H1 (cell line): ENCODE measurements around the gene ZNF451. TPM values are rescaled to one million over a fixed set of nuclear protein-coding genes. Genes with fewer than 3 reads are reported as not detected.

Source experiments
- polyA plus RNA-seq, 7 experiments: library from polyadenylated mRNA; depleted of rRNA in 3 of 7; stranded (reverse) in 5 of 7; unstranded in 2 of 7; fragments of >200 nt in 5 of 7; fragments of 200-250 nt in 2 of 7; gene quantifications; 1 replicate in 5 of 7; 2 replicates in 1 of 7; 4 replicates in 1 of 7; pipeline versions ENCODE4 v1.2.1 to v1.2.3, GENCODE V29; 2011 to 2013; ENCODE audit warnings: missing spikeins in 2 of 7, mixed read lengths in 2 of 7
- total RNA-seq: library from RNA; stranded (reverse); fragmentation: NEBNext Ultra II Directional; extraction: Animal tissue kit (Norgen Biotek cat#: 25700); gene quantifications from 2 replicates; pipeline ENCODE4 v1.2.1, GENCODE V29; 2021
- TF ChIP-seq, protein P1 (sequence below), 3 experiments: IDR thresholded peaks; 1 replicate in 2 of 3; 2 replicates in 1 of 3; pipeline versions ENCODE4 v1.5.1 to v1.6.1; 2011; ENCODE audit warnings: low read length in 3 of 3, mild to moderate bottlenecking in 3 of 3, inconsistent platforms in 2 of 3, low read depth in 1 of 3, moderate library complexity in 1 of 3; ENCODE audit not compliant: insufficient read depth in 1 of 3; ENCODE audit errors: control extremely low read depth in 1 of 3

The ZNF451 gene
- total and polyA plus RNA-seq, 2 of the 8 experiments (the other 6 are each of a cell fraction or from before 2014, with no cell fraction given), result 10.7 to 56.8 TPM

DNA sequence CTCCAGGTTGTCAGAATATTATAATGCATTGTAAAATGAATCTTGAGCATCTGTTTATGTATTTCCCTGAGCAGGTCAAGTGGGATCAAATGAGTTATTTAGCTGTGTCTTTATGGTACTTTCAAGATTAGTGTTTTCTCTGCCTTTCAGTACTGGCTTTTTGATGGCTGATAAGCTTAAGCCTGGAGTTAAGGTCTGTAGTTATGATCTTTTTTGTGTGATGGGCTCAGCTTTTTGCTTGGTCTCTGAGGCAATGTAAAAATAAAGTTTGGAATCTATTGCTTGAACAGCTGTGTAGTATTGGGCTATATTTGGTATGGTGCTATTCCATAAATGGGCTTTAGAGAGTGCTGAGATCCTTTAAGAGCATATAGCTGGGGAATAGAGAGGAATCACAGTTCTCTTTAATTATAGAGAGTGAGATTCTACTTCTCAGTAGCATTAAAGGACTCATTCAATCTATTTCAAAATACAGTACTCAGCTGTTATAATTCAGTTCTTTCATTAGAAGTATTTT is 40.7 kb downstream of the ZNF451 start (continued):
- TF ChIP-seq, protein P1, sequence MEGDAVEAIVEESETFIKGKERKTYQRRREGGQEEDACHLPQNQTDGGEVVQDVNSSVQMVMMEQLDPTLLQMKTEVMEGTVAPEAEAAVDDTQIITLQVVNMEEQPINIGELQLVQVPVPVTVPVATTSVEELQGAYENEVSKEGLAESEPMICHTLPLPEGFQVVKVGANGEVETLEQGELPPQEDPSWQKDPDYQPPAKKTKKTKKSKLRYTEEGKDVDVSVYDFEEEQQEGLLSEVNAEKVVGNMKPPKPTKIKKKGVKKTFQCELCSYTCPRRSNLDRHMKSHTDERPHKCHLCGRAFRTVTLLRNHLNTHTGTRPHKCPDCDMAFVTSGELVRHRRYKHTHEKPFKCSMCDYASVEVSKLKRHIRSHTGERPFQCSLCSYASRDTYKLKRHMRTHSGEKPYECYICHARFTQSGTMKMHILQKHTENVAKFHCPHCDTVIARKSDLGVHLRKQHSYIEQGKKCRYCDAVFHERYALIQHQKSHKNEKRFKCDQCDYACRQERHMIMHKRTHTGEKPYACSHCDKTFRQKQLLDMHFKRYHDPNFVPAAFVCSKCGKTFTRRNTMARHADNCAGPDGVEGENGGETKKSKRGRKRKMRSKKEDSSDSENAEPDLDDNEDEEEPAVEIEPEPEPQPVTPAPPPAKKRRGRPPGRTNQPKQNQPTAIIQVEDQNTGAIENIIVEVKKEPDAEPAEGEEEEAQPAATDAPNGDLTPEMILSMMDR (IDR thresholded peaks at IDR 0.05; ENCODE audit: control extremely low read depth in 1 of 3, insufficient read depth in 1 of 3, low read depth in 1 of 3, low read length in 3 of 3), result no peak
